Stimulated activated naive CD8-positive, alpha-beta T cell treated with anti-CD3 and anti-CD28 coated beads, Interleukin-15, amount 100 ng/mL, for 72 hours (primary cell): Measurements from ENCODE around the gene CEACAM16.

Source experiments
- ATAC-seq: fragments of 150-1000 bp; cut with Tn5 transposase; 2 replicates; pipeline ENCODE4 v1.10.0; 2021; ENCODE audit warnings: mild to moderate bottlenecking, moderate library complexity
- DNase-seq, 2 donors: peaks; one replicate each; pipeline ENCODE4 v3.0.0; 2021 to 2022
- H3K27ac Mint-ChIP-seq, 2 donors: one replicate each; pipeline ENCODE4 v1.8.0; 2022; ENCODE audit warnings: mild to moderate bottlenecking in 2 of 2, mixed read lengths in 2 of 2, moderate library complexity in 2 of 2
- H3K27me3 Mint-ChIP-seq: one replicate; pipeline ENCODE4 v1.8.0; 2022; ENCODE audit warnings: mixed read lengths
- H3K4me1 Mint-ChIP-seq: one replicate; pipeline ENCODE4 v1.8.0; 2022; ENCODE audit warnings: mild to moderate bottlenecking, mixed read lengths
- H3K4me3 Mint-ChIP-seq, 2 donors: one replicate each; pipeline ENCODE4 v1.8.0; 2022; ENCODE audit warnings: mild to moderate bottlenecking in 2 of 2, mixed read lengths in 2 of 2, moderate library complexity in 1 of 2
- H3K9me3 Mint-ChIP-seq, 2 donors: one replicate each; pipeline ENCODE4 v1.8.0; 2022; ENCODE audit warnings: mixed read lengths in 2 of 2

CEACAM16 gene

GRCh38 chr19:44723952-44724319 is 25.0 kb downstream of the CEACAM16 start:
- Mint-ChIP-seq H3K27me3 (peaks cover 6% of the 10 kb centered on the region), H3K27ac (no peak overlapping the region), H3K9me3 (no peaks in the 10 kb centered on the region), H3K4me1 (peaks cover 66% of the 10 kb centered on the region), H3K4me3 (peak overlapping the region in 1 of 2 donors; percentile 18)
- ATAC-seq (peak; percentile 86), DNase-seq (peak; percentile 84 to 85)

DNA sequence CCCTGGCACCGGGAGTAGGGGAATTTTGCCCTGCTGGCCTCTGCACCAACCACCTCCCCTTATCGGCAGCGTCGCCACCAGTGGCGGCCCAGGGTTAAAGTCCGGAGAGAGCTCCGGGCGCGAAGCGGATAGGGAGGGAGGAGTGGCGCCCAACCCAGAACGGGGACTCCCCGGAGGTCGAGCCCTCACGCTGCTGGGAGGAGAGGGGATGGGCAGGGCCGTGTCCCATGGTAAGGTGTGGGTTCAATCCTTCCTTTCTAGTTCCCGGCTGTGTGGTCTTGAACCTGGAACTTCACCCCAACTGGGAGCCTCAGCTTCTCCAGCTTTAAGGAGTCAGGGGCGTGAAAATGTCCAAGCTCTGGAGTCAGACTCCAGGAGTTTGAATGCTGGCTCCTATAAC is 26.3 kb downstream of the CEACAM16 start:
- Mint-ChIP-seq H3K4me1 (peaks cover 64% of the 10 kb centered on the region), H3K27ac (no peak overlapping the region)

DNA sequence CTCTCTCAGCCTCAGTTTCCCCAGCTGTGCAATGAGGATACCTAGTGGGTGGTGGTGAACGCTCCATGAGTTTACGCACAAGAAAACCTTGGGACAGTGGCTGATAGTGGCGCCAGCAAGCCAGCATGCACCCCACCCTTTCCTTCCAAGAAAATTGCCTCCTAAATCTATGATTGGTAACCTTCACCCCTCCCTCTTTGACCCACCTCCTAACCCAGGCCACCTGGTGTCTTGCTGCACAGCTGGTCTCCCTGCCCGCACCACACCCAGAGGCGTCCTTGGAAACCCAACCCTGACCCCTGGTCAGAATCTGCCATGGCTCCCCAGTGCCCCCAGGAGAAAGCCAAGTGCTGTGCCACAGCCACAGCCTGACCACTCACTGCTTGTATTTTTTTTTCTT is 26.7 kb downstream of the CEACAM16 start:
- H3K27ac Mint-ChIP-seq = no peak overlapping the region
- no peak for ATAC-seq
- H3K4me1 Mint-ChIP-seq = peaks cover 61% of the 10 kb centered on the region
- no peaks in the 10 kb centered on the region for H3K9me3 Mint-ChIP-seq
- no peak overlapping the region for H3K4me3 Mint-ChIP-seq
- peaks cover 6% of the 10 kb centered on the region for H3K27me3 Mint-ChIP-seq
- DNase-seq = no peak

More for the DNA sequence above, 26.3 kb downstream of the CEACAM16 start:
- Mint-ChIP-seq H3K9me3 (no peaks in the 10 kb centered on the region), H3K4me3 (peak overlapping the region; percentile 5 to 24), H3K27me3 (peaks cover 6% of the 10 kb centered on the region)
- DNase-seq (no peak), ATAC-seq (no peak)

DNA sequence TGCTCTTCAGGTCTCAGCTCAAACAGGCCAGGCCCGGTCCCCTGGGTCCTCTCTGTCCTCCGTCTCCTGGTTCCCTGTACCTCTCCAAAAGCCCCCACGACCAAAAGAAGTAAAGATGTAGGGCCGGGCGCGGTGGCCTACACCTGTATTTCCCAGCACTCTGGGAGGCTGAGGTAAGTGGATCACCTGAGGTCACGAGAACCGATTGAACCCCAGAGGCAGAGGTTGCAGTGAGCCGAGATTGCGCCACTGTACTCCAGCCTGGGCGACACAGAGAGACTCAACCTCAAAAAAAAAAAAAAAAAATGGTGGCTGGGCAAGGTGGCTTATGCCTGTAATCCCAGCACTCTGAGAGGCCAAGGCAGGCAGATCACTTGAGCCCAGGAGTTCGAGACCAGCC is 27.5 kb downstream of the CEACAM16 start:
- Mint-ChIP-seq H3K27me3 (peaks cover 6% of the 10 kb centered on the region), H3K27ac (peak overlapping the region in 1 of 2 donors; percentile 78), H3K9me3 (no peaks in the 10 kb centered on the region), H3K4me3 (peak overlapping the region in 1 of 2 donors; percentile 17), H3K4me1 (peaks cover 53% of the 10 kb centered on the region)
- no peak for ATAC-seq
- no peak for DNase-seq

GRCh38 chr19:44728178-44728577 is 29.2 kb downstream of the CEACAM16 start:
- Mint-ChIP-seq H3K27ac (no peak overlapping the region), H3K4me3 (peak overlapping the region in 1 of 2 donors; percentile 0), H3K27me3 (peaks cover 6% of the 10 kb centered on the region), H3K9me3 (no peaks in the 10 kb centered on the region), H3K4me1 (peaks cover 36% of the 10 kb centered on the region)
- ATAC-seq = no peak
- DNase-seq = no peak

GRCh38 chr19:44729516-44730033 is 30.6 kb downstream of the CEACAM16 start:
- H3K9me3 Mint-ChIP-seq = no peaks in the 10 kb centered on the region
- no peak overlapping the region for H3K4me3 Mint-ChIP-seq
- H3K27me3 Mint-ChIP-seq = peaks cover 1% of the 10 kb centered on the region
- H3K4me1 Mint-ChIP-seq = peaks cover 22% of the 10 kb centered on the region
- ATAC-seq (no peak), DNase-seq (no peak)
- H3K27ac Mint-ChIP-seq = no peak overlapping the region

DNA sequence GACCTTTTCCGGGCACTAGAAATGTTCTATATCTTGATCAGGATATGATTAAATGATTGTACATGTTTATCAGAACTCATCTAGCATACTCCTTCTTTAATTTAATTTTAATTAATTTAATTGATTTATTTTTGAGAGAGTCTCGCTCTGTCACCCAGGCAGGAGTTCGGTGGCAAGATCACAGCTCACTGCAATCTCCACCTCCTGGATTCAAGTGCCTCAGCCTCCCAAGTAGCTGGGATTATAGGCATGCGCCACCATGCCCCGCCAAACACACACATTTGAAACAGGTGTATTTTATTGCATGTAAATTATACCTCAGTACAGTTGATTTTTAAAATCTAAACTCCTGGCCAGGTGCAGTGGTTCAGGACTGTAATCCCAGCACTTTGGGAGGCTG is 32.1 kb downstream of the CEACAM16 start:
- H3K9me3 Mint-ChIP-seq = no peaks in the 10 kb centered on the region
- no peak overlapping the region for H3K4me3 Mint-ChIP-seq
- ATAC-seq (no peak), DNase-seq (no peak)
- peaks cover 10% of the 10 kb centered on the region for H3K4me1 Mint-ChIP-seq
- no peaks in the 10 kb centered on the region for H3K27me3 Mint-ChIP-seq
- H3K27ac Mint-ChIP-seq = no peak overlapping the region

DNA sequence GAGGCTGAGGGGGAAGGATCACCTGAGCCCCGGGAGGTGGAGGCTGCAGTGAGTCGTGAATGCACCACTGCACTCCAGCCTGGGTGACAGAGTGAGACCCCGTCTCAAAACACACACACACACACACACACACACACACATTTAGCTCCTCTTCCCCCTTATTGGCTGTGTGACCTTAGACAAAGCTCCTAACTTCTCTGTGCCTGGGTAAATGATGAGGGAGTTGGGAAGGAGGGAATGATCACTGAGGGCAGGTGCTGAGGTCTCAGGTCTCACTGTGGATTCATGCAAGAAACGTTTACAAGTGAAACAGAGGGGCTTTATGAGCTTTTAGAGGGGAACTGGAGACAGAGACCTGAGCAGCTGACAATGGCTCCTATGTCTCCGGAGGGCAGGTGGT is 32.7 kb downstream of the CEACAM16 start:
- H3K27me3 Mint-ChIP-seq = no peaks in the 10 kb centered on the region
- DNase-seq (no peak), ATAC-seq (no peak)
- peaks cover 10% of the 10 kb centered on the region for H3K4me1 Mint-ChIP-seq
- no peaks in the 10 kb centered on the region for H3K9me3 Mint-ChIP-seq
- no peak overlapping the region for H3K27ac Mint-ChIP-seq
- no peak overlapping the region for H3K4me3 Mint-ChIP-seq

DNA sequence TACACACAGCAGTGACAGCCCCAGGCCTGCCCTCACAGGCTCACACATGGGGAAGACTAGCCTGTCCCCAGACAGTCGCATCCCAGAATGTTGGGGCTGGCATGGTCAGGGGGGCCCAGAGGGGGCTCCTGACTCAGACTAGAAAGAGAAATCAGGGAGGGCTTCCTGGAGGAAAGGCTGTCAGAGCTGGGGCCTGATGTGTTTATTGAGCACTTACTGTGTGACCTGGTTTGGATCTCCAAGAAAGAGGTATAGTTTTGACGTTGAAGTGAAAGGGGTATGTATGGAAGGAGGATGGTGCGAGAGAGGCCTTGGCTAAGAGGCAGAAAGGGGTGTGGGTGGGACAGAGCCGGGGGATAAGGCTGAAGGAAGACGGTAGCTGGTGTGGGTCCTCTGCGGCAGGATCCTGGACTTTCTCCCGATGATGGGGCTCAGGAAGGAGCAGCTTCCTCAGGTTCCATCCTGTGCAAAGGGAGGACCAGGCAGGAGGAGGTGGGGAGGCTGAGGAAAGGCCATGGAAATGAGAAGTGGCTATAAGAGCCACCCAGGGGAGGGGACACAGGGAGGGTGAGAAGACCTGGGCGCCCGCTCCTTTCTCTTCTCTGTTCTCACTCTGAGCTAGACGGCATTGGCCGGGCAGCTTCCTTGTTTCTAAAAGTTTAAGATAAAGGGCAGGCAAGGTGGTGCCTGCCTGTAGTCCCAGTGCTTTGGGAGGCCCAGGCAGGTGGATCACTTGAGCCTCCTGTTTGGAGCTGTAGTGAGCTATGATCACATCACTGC is 33.5 kb downstream of the CEACAM16 start:
- no peak overlapping the region for H3K27ac Mint-ChIP-seq
- H3K27me3 Mint-ChIP-seq = no peaks in the 10 kb centered on the region
- no peak overlapping the region for H3K4me3 Mint-ChIP-seq
- ATAC-seq (no peak), DNase-seq (no peak)
- no peaks in the 10 kb centered on the region for H3K9me3 Mint-ChIP-seq
- H3K4me1 Mint-ChIP-seq = peaks cover 17% of the 10 kb centered on the region

DNA sequence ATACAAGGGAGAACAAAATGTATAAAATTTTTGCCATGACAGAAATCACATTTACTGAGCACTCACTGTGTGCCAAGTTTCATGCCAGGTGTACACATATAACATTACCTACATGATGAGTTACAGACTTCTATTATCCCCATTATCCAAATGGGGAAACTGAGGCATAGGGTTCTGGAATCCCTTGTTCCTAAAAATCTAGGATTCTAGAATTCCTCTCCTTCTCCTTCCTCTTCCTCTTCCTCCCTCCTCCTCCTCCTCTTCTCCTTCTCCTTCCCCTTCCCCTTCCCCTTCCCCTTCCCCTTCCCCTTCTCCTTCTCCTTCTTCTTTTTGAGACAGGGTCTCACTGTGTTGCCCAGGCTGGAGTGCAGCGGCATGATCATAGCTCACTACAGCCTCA is 35.4 kb downstream of the CEACAM16 start:
- Mint-ChIP-seq H3K4me3 (no peak overlapping the region), H3K4me1 (peaks cover 20% of the 10 kb centered on the region), H3K27me3 (no peaks in the 10 kb centered on the region), H3K27ac (no peak overlapping the region), H3K9me3 (no peaks in the 10 kb centered on the region)
- no peak for ATAC-seq
- DNase-seq = no peak

DNA sequence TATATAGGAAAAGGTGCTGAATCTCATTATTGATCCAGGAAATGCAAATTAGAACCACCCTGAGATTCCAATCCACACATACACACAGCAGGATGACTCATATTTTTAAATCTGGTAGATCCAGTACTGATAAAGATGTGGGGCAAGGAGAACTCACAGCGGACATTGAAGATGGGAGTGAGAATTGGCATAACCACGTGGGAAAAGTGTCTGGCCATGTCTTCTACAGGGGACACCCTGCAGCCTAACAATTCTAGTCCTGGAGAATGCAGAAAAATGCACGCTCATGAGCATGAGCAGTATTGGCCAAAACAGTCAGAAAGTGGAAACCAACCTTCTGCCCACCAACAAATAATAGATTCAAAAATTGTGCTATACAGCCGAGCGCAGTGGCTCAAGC is 36.1 kb downstream of the CEACAM16 start:
- Mint-ChIP-seq H3K4me1 (peaks cover 20% of the 10 kb centered on the region), H3K9me3 (no peaks in the 10 kb centered on the region), H3K4me3 (no peak overlapping the region), H3K27me3 (no peaks in the 10 kb centered on the region), H3K27ac (no peak overlapping the region)
- ATAC-seq (no peak), DNase-seq (no peak)

GRCh38 chr19:44737238-44738071 is 38.5 kb downstream of the CEACAM16 start:
- no peak overlapping the region for H3K4me3 Mint-ChIP-seq
- H3K27me3 Mint-ChIP-seq = no peaks in the 10 kb centered on the region
- no peak for ATAC-seq
- peaks cover 37% of the 10 kb centered on the region for H3K4me1 Mint-ChIP-seq
- no peak for DNase-seq
- no peaks in the 10 kb centered on the region for H3K9me3 Mint-ChIP-seq
- no peak overlapping the region for H3K27ac Mint-ChIP-seq

DNA sequence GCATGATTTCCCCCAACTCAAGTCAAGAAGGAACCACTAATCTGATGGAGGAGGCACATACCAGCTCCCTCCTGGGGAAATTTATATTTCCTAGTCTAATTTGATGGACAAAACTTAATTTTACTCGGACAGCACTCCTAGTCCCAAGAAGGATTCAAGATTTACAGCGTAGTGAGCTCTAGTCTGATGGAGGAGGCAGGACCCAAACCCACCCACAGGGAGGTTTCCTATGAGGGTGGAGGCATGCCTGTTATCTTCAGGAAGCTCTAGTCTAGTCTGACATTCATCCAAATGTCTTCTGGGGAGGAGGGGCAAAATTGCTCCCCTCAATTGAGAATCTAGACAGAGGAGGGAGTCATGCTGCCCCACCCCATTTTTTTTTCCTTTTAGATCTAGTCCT is 39.2 kb downstream of the CEACAM16 start:
- Mint-ChIP-seq H3K4me3 (no peak overlapping the region), H3K4me1 (peaks cover 42% of the 10 kb centered on the region), H3K27ac (no peak overlapping the region), H3K27me3 (no peaks in the 10 kb centered on the region), H3K9me3 (no peaks in the 10 kb centered on the region)
- DNase-seq = no peak
- no peak for ATAC-seq

DNA sequence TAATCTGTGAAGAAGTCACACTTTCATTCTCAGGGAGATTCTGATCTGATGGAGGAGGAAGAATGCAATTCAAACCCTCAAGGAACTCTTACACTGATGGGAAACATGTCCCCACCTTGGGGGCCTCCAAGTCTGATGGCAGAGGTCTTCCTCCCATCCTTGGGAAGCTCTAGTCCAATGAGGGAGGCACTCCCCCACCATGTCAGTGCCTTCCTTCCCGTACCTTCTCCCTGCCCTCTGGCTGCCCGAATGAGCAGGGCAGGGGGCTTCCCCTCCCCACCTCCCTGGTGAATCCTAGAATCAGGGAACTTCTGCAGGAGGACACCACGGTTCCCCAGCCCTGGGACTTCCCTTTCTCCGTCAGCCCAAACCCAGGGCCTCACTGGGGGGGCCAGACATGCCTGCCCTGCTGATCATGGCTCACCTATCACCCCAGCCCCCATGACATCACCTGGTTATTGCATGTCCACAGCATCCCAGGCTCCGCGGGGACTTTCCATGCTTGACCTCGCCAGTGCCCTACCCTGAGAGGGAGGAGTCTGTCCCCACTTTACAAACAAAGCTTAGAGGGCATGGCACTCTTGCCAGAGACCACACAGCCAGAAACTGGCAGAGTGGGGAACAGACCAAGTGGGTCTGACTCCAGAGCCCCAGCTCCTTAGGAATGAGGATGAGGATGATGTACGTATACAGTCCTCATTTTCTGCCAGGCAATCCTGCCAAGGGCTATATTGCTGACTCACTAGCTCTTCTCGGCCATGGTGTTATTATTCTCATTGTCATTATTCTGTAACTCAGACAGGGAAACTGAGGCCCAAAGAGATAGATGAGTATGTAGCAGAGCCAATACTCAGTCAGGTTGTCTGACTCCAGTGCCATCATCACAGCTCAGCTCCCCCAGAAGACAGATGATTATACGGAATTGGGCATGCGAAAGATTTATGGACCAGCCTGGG is 39.9 kb downstream of the CEACAM16 start:
- peaks cover 42% of the 10 kb centered on the region for H3K4me1 Mint-ChIP-seq
- no peaks in the 10 kb centered on the region for H3K27me3 Mint-ChIP-seq
- no peak overlapping the region for H3K27ac Mint-ChIP-seq
- no peak overlapping the region for H3K4me3 Mint-ChIP-seq
- no peak for ATAC-seq
- no peaks in the 10 kb centered on the region for H3K9me3 Mint-ChIP-seq
- DNase-seq = no peak

GRCh38 chr19:44740351-44740824 is 41.4 kb downstream of the CEACAM16 start:
- DNase-seq = no peak
- no peaks in the 10 kb centered on the region for H3K9me3 Mint-ChIP-seq
- no peak for ATAC-seq
- no peak overlapping the region for H3K4me3 Mint-ChIP-seq
- no peaks in the 10 kb centered on the region for H3K27me3 Mint-ChIP-seq
- H3K27ac Mint-ChIP-seq = no peak overlapping the region
- peaks cover 48% of the 10 kb centered on the region for H3K4me1 Mint-ChIP-seq
